HG03432 (cell line): ENCODE data around the gene RIC1.
"Not testable (repeated sequence)": the region's sequence is repeated elsewhere in the genome, so short reads cannot be mapped to it uniquely, and the experiment has no call there.

Experiments
- ATAC-seq: cut with Tn5 transposase; IDR thresholded peaks from one replicate; pipeline ENCODE4 v1.9.1; 2021; ENCODE audit warnings: mild to moderate bottlenecking, moderate library complexity; ENCODE audit not compliant: unreplicated experiment

Gene RIC1

DNA sequence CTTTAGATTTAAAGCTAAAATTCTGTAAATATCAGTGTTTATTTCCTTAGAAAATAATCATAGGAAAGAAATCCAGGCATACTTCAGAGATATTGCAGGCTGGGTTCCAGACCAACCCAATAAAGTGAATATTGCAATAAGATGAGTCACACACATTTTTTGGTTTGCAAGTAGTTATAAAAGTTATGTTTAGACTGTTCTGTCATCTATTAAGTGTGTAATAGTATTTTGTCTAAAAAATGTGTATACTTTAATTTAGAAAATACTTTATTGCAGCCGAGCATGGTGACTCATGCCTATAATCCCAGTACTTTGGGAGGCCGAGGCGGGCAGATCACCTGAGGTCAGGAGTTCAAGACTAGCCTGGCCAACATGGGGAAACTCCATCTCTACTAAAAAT, 6.9 kb upstream of the RIC1 start:
- ATAC-seq, result no peak

DNA sequence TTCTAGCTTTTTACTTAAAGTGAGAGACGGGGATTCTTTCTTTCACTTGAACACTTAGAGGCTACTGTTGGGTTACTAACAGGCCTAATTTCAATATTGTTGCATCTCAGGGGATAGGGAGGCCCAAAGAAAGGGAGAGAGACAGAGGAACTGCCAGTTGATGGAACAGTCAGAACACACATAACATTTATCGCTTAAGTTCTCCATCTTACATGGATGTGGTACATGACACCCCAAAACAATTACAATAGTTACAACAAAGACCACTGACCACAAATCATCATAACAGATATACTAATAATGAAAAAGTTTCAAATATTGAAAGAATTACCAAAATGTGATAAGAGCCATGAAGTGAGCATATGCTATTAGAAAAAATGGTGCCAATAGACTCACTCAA, 4.3 kb upstream of the RIC1 start:
- ATAC-seq, result no peak

DNA sequence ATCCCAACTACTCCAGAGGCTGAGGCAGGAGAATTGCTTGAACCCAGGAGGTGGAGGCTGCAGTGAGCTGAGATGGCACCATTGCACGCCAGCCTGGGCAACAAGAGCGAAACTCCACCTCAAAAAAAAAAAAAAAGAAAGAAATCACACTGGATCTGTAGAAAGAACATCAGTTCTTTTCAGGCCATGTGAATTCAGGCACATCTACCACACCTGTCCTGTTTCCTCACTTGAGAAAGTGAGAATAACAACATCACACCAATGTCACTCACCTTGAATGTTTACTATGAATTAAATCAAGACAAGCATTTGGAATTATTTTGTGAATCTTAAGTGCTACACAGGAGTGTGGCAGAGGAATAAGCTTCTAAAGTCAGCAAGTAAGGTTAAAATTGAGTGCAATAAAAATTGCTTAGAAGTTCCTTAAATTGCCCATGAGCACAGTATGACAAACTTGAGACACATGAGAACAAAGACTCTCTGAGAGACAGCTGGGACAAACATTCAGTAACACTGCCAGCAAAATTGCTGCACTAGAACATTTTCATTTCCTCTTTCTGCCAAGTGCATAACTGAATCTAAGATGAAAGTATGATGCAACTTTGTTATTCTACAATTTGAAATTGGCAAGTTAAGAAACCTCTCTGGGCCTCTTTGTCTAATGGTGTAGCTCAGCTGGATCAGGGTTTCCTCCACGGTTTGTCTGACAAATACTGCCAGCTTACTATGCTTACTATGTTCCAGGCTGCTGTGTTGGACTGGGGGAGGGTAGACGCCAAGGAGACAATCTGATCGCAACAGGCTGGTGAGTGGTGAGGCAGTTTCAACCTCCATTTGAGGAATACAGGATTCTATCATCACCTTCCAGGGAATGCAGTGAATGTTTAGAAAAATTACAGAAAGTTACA, 1.9 kb upstream of the RIC1 start:
- peak; percentile 49 for ATAC-seq

DNA sequence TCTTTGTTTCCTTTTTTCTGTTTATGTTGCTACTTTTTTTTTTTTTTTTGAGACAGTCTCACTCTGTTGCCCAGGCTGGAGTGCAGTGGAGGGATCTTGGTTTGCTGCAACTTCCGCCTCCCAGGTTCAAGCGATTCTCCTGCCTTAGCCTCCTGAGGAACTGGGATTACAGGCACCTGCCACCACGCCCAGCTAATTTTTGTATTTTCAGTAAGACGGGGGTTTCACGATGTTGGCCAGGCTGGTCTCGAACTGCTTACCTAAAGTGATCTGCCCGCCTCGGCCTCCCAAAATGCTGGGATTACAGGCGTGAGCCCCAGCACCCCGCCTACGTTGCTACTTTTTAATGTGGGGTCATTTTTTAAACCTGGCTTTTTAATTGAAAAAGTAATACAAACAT, 1.2 kb upstream of the RIC1 start:
- not testable (repeated sequence) for ATAC-seq

DNA sequence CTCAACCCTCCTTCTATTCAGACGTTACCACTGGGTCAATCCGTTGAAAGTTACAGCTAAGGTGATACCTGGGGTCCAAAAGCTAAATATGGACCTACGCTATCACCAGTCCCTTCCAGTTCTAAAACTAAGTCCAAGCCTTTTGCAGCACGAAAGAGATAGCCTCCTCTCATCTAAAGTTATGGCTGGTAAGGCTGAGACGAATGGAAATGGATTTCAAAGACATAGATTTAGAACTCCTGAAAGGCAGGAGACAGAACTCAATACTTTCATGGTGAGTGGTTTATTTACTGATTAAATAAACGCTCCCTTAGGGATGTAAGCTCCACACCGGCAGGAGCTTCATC, 751 bp upstream of the RIC1 start:
- ATAC-seq, result no peak

DNA sequence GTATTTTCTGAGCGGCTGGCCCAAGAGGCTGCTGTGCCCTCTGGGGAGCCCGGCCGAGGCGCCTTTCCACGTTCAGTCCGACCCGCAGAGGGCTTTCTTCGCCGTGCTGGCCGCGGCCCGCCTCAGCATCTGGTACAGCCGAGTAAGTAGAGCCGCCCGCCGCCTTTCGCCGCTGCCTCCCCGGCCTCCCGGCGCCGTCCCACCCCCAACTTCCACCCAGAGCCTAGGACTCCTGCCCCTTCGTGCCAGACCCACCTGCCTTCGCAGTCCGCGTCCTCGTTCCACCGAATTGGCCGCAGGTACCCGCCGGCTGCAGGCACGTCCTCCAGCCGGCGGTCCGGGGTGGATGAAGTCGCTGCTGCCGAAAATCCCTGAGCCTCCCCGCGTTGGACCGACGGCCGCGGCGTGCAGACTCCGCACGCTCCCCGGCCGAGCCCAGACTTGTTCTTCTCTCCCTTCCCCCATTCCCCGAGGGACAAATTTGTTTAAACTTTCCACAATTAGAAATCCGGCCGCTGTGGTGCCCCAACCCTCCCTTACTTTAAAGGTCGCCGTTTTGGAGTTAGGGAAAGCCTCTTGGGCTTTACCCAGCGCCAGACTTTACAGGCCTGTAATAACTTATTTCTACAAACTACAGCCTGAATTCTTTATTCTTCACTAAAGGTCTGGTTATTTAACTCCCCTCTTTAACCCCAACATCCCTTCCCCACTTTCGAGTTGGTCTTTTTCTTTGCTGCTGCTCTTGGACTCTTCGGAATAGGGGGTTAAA, 589 bp downstream of the RIC1 start:
- ATAC-seq, result peak; percentile 9

DNA sequence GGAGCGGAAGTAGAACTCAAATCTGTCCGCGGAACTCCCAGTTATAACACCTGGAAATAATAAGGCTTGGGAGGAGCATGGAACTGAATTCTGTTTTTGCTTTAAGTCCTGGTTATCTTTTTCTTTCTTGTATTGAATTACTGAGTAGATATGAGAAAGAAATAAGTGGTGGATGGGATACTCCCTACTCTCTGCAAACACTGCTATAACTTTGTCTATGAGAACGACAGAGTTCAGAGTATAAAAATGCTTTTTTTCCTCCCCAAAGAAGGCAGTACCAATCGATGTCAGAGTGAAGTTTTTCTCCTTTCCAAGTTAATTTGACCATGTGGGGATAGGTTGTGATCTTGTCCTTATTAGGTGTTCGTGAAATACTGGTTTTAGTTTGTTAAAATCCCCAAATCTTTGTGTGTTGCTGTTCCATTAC, 1.2 kb downstream of the RIC1 start:
- ATAC-seq, result no peak

DNA sequence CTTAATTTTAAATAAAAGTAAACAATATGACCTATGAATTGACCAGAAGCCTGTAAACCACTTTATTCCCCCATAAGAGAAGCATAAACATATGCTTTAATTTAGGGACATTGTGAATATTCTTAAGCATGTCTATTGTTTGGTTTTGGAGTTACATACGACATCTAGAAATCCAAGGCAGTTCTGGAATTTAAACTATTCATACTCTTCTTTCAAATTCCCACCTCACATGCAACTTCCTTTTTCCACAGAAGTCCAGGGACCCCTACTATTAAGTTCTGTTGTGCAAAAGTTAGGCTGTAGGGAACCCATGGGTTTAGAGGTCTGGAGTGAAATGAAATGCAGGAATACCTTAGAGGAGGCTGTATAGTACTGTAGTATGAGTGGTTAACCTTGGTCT, 2.1 kb downstream of the RIC1 start:
- no peak for ATAC-seq

DNA sequence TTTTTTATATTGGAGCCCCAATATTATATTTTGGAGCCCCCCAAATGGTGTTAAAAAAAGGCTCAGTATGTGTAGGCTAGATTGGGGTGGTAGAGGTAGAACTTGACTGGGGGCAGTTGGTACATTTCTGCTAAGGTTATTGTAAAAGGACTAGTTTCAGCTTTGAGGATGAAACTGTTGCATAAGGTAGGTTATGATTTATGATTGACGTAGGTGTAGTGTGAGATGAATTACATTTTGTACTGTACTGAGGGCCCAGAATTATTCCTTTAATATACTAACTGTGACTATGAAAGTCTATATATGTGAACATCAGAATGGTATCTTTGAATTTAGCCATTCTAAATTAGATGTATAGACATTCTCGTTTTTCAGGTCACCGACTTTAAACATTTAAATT, 3.6 kb downstream of the RIC1 start:
- no peak for ATAC-seq

DNA sequence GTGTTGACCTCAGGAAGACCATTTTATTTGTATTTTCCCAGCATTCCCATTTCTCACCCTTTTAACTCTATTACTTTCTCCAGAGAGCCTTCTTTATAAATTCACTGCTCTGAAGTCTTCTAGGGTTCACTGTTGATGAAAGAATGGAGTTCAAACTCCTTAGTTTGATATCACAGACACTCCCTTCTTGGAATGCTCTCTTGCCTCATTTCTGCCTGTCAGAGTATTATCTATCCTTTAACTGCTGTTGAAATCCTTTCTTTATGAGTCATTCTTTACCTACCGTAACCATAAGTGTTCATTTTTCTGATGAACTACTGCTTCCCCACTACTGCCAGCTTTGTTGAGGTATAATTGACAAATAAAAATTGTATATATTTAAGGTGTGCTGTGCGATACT, 4.3 kb downstream of the RIC1 start:
- no peak for ATAC-seq

DNA sequence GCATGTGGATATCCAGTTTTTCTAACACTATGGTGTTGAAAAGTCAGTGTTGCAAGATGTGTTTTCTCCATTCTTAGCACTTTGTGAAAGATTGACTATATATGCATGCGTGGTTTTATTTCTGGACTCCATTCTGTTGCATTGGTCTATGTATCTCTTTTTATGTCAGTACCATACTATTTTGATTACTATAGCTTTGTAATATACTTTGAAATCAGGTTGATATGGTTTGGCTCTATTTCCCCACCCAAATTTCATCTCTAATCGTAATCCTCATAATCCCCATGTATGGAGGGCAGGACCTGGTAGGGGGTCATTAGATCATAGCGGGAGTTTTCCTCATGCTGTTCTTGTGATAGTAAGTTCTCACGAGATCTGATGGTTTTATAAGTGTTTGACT, 6.5 kb downstream of the RIC1 start:
- ATAC-seq, result no peak

DNA sequence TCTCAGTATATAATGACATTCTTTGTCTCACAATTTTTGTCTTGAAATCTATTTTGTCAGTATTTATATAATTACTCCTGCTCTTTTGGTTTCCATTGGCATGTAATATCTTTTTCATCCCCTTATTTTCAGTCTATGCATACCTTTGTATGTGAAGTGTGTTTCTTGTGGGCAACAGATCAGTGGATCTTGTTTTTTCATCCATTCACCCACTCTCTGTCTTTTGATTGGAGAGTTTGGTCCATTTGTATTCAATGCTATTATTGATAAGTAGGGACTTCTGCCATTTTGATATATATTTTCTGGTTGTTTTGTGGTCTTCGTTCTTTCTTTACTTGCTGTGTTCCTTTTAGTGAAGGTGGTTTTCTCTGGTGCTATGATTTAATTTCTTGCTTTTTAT, 10.9 kb downstream of the RIC1 start:
- no peak for ATAC-seq

DNA sequence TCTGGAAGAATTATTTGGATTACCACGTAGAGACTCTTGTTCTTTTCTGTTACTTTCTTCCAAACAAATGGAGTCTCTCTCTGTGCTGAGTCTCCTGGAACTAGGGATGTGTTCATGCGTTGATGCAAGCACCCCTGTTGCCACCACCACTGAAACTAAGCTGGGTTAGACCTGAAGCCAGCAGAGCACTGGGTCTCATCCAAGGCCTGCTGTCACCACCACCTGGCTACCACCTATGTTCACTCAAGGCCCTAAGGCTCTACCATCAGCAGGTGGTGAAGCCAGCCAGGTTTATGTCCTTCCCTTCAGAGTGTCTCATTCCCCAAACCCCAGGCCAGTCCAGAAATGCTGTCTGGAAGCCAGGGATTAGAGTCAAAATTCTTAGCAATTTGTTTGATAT, 13.3 kb downstream of the RIC1 start:
- ATAC-seq, result no peak

DNA sequence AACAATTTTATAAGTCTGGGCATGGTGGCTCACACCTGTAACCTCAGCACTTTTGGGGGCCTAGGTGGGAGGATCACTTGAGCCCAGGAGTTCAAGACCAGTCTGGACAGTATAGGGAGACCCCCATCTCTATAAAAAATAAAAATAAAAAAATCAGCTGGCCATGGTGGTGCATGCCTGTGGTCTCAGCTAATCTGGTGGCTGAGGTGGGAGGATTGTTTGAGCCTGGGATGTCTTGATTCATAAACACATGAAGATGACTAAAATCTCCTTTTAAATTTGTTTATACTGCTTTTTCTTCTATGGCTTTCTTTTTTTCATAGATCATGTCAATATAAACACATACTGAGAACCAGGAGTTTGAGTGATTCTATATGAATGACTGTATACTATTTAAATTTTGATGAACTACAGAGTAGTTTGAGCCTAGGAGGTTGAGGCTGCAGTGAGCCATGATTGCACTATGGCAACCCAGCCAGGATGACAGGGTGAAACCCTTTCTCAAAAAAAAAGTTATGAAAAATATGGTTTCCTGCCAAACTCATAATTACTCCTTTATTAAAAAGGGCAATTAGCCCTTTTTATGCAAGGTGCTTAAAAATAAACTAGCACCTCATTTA, 14.2 kb downstream of the RIC1 start:
- no peak for ATAC-seq

DNA sequence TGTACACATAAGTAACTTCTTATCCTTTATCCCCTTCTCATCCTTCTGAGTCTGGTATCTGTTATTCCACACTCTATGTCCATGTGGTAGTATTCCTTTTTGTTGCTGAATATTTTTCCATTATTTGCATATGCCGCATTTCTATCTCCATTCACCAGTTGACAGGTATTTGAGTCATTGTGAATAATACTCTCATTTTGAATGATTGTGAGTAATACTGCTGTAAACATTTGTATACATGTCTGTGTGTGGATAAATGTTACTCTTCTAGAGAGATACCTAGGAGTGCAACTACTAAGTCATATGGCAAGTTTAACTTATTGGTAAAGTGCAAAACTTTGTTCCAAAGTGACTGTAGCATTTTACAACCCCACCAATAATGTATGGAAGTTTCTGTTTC, 15.6 kb downstream of the RIC1 start:
- ATAC-seq, result no peak

DNA sequence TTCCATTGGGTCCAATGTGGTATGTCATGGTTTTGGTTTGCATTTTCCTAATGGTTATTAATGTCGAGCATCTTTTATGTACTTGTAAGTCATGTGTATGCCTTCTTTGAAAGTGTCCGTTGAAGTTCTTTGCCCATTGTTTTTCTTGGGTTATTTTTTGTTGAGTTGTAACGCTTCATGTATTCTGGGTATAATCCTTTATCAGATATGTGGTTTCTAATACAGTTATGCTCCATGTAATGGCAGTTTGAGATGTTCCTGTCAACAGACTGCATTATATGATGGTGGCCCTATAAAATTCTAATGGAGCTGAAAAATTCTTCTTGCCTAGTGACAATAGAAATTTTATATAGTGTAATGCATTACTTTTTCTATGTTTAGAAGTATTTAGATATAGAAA, 17.2 kb downstream of the RIC1 start:
- no peak for ATAC-seq

DNA sequence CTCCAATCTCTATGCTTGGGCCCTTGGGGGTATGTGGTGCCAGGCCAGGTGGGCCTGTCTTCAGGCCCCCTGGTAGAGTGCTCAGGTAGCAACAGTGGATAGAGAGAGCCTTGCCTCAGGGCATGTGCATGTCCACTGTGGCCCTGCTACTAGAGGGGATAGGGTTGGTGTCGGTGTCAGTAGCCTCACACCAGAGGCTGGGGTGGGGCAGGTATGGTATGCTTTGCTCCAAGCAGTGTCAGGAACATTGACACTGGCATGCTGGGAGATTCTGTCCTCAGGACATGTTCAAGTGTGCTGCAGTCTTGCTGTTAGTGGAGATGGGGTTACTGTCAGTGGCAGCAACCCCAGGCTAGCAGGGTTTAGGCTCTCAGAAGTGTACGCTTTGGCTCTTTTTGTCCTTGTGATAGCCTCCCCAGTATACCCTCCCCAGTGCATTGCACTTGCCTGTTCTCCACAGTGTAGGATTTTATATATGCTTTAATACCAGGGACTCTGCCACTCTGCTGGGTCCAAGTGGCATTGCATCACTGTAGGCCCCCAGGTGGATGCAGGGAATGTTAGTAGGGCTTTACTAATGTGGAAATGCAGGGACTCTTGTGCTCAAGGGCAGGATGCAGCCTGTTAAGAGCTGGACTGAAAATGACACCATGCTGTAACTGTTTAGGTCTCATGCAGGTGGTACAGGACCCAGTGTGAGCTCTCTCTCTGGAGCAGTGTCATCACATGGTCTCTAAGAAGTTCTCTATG, 21.6 kb downstream of the RIC1 start:
- no peak for ATAC-seq

DNA sequence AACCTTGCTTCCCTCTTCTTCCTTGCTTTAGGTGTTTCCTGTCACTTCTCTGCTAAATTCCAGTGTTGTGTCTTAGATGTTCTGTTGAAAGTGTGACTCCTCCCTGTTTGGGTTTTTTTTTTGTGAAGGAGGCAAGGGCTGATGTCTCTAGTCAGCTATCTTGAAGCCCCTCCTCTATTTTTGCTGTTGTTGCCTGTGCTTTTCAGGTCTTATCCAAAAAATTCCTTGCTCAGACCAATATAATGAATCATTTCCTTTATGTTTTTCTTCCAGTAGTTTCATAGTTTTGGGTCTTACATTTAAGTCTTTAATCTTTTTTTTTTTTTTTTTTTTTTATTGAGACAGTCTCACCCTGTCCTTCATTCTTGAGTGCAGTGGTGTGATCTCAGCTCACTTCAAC, 22.3 kb downstream of the RIC1 start:
- ATAC-seq, result no peak

DNA sequence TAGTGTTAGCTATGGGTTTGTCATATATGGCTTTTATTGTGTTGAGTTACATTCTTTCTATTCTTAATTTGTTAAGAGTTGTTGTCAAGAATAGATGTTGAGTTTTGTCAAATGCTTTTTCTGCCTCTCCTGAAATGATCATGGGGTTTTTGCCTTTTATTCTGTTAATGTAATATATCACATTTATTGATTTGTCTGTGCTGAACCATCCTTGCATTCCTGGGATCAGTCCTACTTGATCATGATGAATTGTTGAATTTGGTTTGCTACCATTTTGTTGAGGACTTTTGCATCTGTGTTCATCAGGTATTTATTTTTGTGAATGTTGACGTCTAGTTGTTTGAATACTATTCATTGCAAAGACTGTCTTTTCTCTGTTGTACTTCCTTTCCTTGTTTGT, 23.9 kb downstream of the RIC1 start:
- ATAC-seq, result no peak

DNA sequence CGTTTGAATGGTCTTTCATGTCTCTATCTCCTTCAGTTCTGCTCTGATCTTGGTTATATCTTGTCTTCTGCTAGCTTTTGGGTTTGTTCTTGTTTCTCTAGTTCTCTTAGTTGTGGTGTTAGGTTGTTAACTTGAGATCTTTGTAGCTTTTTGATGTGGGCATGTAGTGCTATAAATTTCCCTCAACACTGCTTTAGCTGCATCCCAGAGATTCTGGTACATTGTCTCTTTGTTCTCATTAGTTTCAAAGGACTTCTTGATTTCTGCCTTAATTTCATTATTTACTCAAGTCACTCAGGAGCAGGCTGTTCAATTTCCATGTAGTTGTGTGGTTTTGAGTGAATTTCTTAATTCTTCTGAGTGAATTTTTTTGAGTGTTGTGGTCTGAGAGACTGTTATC, 33.9 kb downstream of the RIC1 start:
- ATAC-seq, result not testable (repeated sequence)

DNA sequence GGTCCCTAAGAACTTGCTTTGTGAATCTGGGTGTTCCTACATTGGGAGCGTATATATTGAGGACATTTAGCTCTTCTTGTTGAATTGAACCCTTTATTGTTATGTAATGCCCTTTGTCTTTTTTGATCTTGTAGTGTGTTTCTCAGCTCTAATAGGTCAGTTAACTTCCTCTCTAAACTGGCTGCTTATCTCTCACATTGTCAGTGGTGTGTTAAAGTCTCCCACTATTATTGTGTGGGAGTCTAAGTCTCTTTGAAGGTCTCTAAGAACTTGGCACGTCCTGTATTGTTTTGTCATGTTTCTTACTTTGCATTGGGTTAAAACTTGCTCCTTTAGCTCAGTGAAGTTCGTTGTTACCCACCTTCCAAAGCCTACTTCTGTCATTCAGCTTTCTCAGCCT, 36.2 kb downstream of the RIC1 start:
- ATAC-seq, result no peak
